Stomach (tissue), 4 donors: Measurements from ENCODE around the gene BUD13.

Experiments
- EP300 ChIP-seq: sonication (generic); formaldehyde crosslinking; IDR thresholded peaks from one replicate; pipeline ENCODE4 v1.6.1; 2017; ENCODE audit warnings: antibody characterized with exemption
- POLR2A ChIP-seq, 4 donors: fragments of 450-650 bp; IDR thresholded peaks; one replicate each; pipeline ENCODE4 v1.6.1; 2016; ENCODE audit warnings: antibody characterized with exemption in 4 of 4, control low read depth in 2 of 4, mild to moderate bottlenecking in 1 of 4, moderate library complexity in 1 of 4
- POLR2AphosphoS5 ChIP-seq, 3 donors: sonication (generic); formaldehyde crosslinking; IDR thresholded peaks; one replicate each; pipeline ENCODE4 v1.6.1; 2016; ENCODE audit warnings: antibody characterized with exemption in 3 of 3
- TF ChIP-seq, protein P1 (sequence below), 7 experiments: fragments of 450-650 bp in 4 of 7; fragments of 200-600 bp in 3 of 7; sonication (generic) in 3 of 7; IDR thresholded peaks; one replicate each; pipeline ENCODE4 v1.5.1; 2016 to 2019; ENCODE audit warnings: antibody characterized with exemption in 7 of 7, control low read depth in 2 of 7, mild to moderate bottlenecking in 1 of 7

DNA sequence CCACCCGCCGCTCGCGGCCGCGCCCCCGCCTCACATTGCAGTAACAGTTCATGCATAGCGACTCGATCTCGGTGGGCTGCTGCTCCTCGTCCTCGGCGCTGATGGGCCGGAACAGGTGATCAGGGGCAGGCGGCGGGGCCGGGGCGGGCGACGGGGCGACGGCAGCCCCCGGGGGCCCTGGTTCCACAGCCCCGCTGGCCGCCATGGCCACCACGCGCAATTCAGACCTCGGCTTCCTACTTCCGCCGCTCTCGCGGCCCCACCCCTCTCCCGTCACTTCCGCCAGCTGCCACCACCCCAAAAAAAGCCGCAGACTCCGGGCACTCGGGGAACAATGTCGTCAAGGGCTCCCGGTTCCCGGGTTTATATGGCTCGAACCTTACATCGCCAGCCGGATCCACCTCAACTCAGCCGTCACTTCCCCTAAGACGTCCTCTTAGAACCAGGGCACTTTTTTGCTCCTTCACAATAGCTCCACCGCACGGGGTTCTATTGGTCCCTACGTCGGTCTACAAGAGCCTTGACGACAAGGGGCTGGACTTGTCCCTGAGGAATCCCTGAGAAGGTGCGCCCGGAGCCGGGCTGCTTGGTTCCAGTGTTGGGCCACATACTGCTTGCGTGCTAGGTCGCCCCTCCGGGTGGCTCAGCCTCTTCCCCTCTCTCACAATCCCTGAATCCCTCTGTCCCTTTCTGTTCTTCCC, 15.1 kb upstream of the BUD13 start, which contains the start of gene ZPR1:
- TF ChIP-seq POLR2A (IDR thresholded peaks at IDR 0.05) = peak in 1 of 4 donors; percentile 66
- peak; percentile 48 to 86 (median 84) for TF ChIP-seq POLR2AphosphoS5 (IDR thresholded peaks at IDR 0.05)
- TF ChIP-seq EP300 = no peak
- TF ChIP-seq, protein P1, sequence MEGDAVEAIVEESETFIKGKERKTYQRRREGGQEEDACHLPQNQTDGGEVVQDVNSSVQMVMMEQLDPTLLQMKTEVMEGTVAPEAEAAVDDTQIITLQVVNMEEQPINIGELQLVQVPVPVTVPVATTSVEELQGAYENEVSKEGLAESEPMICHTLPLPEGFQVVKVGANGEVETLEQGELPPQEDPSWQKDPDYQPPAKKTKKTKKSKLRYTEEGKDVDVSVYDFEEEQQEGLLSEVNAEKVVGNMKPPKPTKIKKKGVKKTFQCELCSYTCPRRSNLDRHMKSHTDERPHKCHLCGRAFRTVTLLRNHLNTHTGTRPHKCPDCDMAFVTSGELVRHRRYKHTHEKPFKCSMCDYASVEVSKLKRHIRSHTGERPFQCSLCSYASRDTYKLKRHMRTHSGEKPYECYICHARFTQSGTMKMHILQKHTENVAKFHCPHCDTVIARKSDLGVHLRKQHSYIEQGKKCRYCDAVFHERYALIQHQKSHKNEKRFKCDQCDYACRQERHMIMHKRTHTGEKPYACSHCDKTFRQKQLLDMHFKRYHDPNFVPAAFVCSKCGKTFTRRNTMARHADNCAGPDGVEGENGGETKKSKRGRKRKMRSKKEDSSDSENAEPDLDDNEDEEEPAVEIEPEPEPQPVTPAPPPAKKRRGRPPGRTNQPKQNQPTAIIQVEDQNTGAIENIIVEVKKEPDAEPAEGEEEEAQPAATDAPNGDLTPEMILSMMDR (IDR thresholded peaks at IDR 0.05) = peak in 1 of 7 experiments; percentile 6
